BE2C (cell line): ENCODE results near the gene NFIB.

Experiments
- DNase-seq: peaks from one replicate; pipeline ENCODE4 v3.0.0-alpha.2; 2020
- H3K27me3 ChIP-seq: fragments of 250-450 bp; sonication (Bioruptor Pico); 2 replicates; pipeline ENCODE4 v1.5.1; 2020; ENCODE audit warnings: mild to moderate bottlenecking
- H3K36me3 ChIP-seq: fragments of 250-450 bp; sonication (Bioruptor Pico); 2 replicates; pipeline ENCODE4 v1.5.1; 2020; ENCODE audit warnings: mild to moderate bottlenecking
- H3K4me1 ChIP-seq: fragments of 250-450 bp; sonication (Bioruptor Pico); 2 replicates; pipeline ENCODE4 v1.5.1; 2020
- H3K4me3 ChIP-seq: 2 replicates; pipeline ENCODE4 v1.5.1; 2011; ENCODE audit warnings: low read depth, low read length
- H3K9me3 ChIP-seq: fragments of 250-450 bp; sonication (Bioruptor Pico); 2 replicates; pipeline ENCODE4 v1.5.1; 2020
- TF ChIP-seq, protein P1 (sequence below): IDR thresholded peaks from 2 replicates; pipeline ENCODE4 v1.5.1; 2012; ENCODE audit warnings: mild to moderate bottlenecking, low read depth, low read length

Gene NFIB

DNA sequence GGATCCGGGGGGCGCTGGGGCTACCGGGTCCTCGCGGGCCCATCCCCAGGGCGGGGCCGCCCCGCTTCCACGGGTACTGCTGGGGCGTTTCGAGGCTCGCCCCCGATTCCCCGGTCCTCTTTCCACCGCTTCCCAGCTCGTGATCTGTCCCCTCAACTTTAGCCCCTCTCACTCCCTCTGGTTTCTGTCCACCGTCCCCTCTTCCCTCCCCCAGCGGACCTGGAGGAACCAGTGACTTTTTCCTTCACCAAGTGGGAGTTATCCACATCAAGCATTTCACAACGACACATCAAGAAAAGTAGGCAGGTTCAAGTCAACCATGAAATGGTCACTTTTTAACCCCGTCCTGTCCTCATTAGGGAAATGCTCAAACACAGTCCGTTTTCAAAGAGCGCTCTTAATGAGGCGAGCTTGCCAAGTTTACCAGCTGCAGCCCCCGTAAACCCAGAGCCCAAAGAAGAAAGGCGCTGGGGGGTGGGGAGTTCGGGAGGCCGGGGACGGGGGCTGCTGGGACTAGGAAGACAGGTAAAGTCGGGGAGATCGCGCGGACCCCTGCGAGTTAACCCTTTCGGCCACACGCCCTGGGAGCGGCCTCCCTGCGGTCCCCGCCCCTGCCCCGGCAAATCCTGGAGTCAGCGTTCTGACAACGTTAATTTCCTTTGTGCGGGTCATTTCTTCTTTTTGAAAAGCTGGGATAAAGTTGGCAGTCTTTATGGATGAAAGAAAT, 2.1 kb upstream of the NFIB start:
- Histone ChIP-seq H3K27me3 (no peaks in the 10 kb centered on the region), H3K9me3 (no peaks in the 10 kb centered on the region), H3K4me3 (peak overlapping the region; percentile 67), H3K4me1 (peaks cover 11% of the 10 kb centered on the region), H3K36me3 (no peaks in the 10 kb centered on the region)
- DNase-seq = peak; percentile 49
- TF ChIP-seq, protein P1, sequence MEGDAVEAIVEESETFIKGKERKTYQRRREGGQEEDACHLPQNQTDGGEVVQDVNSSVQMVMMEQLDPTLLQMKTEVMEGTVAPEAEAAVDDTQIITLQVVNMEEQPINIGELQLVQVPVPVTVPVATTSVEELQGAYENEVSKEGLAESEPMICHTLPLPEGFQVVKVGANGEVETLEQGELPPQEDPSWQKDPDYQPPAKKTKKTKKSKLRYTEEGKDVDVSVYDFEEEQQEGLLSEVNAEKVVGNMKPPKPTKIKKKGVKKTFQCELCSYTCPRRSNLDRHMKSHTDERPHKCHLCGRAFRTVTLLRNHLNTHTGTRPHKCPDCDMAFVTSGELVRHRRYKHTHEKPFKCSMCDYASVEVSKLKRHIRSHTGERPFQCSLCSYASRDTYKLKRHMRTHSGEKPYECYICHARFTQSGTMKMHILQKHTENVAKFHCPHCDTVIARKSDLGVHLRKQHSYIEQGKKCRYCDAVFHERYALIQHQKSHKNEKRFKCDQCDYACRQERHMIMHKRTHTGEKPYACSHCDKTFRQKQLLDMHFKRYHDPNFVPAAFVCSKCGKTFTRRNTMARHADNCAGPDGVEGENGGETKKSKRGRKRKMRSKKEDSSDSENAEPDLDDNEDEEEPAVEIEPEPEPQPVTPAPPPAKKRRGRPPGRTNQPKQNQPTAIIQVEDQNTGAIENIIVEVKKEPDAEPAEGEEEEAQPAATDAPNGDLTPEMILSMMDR = no peak

DNA sequence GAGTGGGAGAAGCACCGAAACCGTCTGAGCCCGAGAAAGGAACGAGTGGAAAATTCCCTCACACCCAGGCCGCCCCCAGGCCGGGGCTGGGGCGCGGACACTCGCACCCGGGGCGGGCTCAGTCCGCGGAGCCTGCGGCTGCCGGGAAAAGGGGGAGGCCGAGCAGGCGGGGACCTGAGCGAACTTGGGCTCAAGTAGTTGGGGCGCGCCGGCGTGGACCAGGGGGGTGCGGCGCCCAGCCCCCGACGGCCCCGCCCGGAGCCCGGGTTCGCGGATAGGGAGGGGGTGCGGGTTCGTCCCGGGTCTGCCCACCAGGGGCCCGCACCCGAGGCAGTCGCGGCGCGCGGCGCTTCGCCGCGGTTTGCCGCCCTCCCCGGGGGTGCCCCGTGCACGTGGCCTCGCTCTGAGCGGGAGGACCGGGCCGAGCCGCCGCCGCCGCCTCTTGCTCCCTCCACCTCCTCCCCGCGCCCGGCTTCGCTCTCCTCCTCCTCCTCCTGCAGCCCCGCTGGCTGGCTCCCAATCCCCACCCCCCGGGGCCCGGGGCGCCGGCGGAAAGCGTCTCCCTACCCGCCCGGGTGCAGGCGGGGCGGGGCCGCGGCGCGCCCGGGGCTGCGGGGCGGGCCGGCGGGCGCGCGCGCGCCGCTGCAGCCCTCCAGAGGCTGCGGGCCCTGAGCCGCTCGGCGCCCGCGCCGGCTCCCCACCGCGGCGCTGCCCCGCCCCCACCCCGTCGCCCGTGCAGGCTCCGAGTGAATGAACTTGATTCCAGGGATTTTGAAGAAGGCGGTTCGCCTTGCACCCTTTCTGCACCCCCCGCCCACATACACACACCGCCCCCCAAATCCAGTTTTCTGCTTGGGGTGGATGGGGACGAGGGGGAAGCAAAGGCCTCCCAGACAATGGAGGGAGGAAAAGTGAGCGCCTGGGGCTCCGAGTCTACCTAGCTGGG, 1.3 kb upstream of the NFIB start:
- Histone ChIP-seq H3K4me1 (peaks cover 11% of the 10 kb centered on the region), H3K36me3 (no peaks in the 10 kb centered on the region), H3K27me3 (no peaks in the 10 kb centered on the region), H3K9me3 (no peaks in the 10 kb centered on the region), H3K4me3 (peak overlapping the region; percentile 95)
- TF ChIP-seq, protein P1 = no peak
- DNase-seq = peak; percentile 96

DNA sequence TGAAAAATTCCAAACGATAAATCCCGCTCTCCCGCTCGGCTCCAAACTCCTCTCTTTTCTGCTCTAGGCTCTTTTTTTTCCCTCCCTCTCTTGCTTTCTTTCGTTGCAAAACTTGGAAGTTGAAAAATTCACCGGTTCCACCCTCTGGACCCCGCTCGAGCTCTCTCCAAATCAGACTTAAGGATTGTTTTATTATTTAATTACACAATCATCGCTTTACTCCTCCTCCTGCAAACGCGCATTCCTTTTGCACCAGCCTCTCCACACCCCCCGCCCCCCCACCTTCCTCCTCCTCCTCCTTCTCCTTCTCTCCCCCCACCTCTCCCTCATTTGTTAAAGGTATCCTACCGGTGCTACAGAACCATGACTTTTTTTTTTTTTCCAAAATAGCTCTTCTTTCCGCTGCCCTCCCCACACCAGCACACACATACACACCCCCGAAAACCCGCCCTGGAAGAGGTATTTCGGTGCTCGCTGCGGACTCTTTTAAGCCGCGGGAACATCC, 535 bp upstream of the NFIB start:
- TF ChIP-seq, protein P1 = no peak
- no peaks in the 10 kb centered on the region for H3K9me3 ChIP-seq
- DNase-seq = peak; percentile 73
- H3K4me3 ChIP-seq = peak overlapping the region; percentile 95
- peaks cover 11% of the 10 kb centered on the region for H3K4me1 ChIP-seq
- H3K27me3 ChIP-seq = no peaks in the 10 kb centered on the region
- H3K36me3 ChIP-seq = no peaks in the 10 kb centered on the region

DNA sequence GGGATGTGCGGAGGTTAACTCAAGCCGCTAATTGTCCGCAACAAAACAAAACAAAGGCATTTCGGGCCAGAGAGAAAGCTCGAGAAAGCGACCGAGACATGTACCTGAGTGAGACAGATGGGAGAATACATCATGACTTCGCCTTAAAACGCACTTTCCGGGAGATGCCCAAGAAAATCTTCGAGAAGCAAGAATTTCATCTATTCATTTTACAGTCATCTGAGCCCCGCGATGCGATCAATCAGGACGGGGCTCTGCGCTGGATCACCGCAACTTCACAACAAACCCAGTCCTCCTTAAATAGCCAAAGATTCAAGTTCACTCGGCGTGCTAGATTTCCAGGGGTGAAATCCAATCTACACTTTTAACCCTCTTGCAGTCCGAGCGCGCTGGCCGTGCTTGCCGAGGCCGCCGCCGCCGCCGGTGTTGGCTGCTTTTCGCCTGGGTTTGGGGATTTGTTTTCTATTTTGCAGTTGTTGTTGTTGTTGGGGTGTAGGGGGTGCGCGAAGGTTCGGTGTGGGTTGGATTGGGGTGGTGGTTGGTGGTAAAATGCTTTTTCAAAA, 482 bp downstream of the NFIB start:
- DNase-seq = no peak
- TF ChIP-seq, protein P1 = no peak
- Histone ChIP-seq H3K4me3 (peak overlapping the region; percentile 95), H3K27me3 (no peaks in the 10 kb centered on the region), H3K9me3 (no peaks in the 10 kb centered on the region), H3K36me3 (no peaks in the 10 kb centered on the region), H3K4me1 (peaks cover 20% of the 10 kb centered on the region)

DNA sequence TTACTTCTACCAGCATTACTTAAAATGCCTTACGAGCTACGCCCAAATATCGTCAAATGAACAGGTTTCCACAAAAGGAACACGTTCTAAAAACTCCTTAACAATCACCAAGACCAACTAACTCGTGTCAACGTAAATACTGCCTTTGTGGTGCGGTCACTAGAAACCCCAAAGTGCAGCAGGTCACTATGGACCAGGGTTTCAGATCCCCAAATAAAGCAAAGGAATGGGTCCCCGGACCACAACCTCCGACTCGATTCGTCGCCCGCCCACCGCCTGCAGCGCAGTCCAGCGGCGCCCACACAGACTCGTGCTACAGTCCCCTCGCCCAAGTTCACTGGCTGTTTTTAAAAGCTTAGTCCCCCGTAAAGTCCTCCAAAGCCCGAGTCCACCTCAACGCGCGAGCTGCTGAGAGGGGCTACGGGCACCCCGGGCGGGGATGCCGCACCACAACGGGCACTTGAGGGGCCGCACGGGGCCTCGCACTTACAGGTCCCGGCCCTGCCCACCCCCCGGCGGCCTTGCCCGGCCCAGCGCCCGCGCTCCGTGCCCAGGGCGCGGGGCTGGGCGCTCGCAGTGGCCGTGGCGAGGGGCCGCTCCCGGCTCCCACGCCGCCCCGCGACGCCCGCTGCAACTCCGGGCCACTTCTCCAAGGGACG, 1.1 kb downstream of the NFIB start:
- H3K4me1 ChIP-seq = peaks cover 26% of the 10 kb centered on the region
- peak overlapping the region; percentile 95 for H3K4me3 ChIP-seq
- no peaks in the 10 kb centered on the region for H3K9me3 ChIP-seq
- TF ChIP-seq, protein P1 = no peak
- peak; percentile 48 for DNase-seq
- H3K36me3 ChIP-seq = no peaks in the 10 kb centered on the region
- H3K27me3 ChIP-seq = no peaks in the 10 kb centered on the region
